K562 (cell line): ENCODE results near the gene HNRNPU. TPM values are rescaled to one million over a fixed set of nuclear protein-coding genes. Genes with fewer than 3 reads are reported as not detected.
A peak's percentile ranks its signal among the peaks of the same experiment; 100 is the strongest.

ENCODE experiments used
- ATF3 ChIP-seq, 2 experiments: fragments of 450-650 bp in 1 of 2; sonication (generic) in 1 of 2; formaldehyde crosslinking in 1 of 2; IDR thresholded peaks in 1 of 2; conservative IDR thresholded peaks in 1 of 2; 2 replicates each; pipeline versions ENCODE4 v1.6.1 to v1.8.1; 2016 to 2023; ENCODE audit warnings: mild to moderate bottlenecking in 2 of 2, moderate library complexity in 2 of 2, inconsistent platforms in 1 of 2, missing genetic modification reagents in 1 of 2
- HEY1 ChIP-seq: fragments of 250-450 bp; sonication (Bioruptor Pico); IDR thresholded peaks from 2 replicates; pipeline ENCODE4 v1.5.0; 2020; ENCODE audit warnings: mild to moderate bottlenecking, moderate library complexity, borderline replicate concordance
- HNRNPUL1 ChIP-seq: fragments of 200-400 bp; formaldehyde crosslinking; IDR thresholded peaks from 2 replicates; pipeline ENCODE4 v1.6.1; 2017; ENCODE audit warnings: low read length
- KAT8 ChIP-seq: fragments of 450-650 bp; IDR thresholded peaks from 2 replicates; pipeline ENCODE4 v1.6.1; 2016; ENCODE audit warnings: low read depth, mild to moderate bottlenecking
- MTA2 ChIP-seq: fragments of 450-650 bp; IDR thresholded peaks from 2 replicates; pipeline ENCODE4 v1.6.1; 2016; ENCODE audit warnings: low read depth
- POLR2A ChIP-seq: fragments of 450-650 bp; conservative IDR thresholded peaks from 2 replicates; pipeline ENCODE4 v1.6.1; 2016
- PTTG1 ChIP-seq: fragments of 450-650 bp; IDR thresholded peaks from 2 replicates; pipeline ENCODE4 v1.6.1; 2016; ENCODE audit warnings: low read depth, mild to moderate bottlenecking, missing genetic modification characterization, missing compliant biosample characterization
- RCOR1 ChIP-seq, 2 experiments: IDR thresholded peaks; 2 replicates each; pipeline ENCODE4 v1.6.1; 2012; ENCODE audit warnings: low read depth in 2 of 2, low read length in 2 of 2, borderline replicate concordance in 1 of 2, improper control_type of control experiment in 1 of 2
- SMARCE1 ChIP-seq: fragments of 450-650 bp; IDR thresholded peaks from 2 replicates; pipeline ENCODE4 v1.7.1; 2016; ENCODE audit warnings: mild to moderate bottlenecking
- SRSF7 ChIP-seq: fragments of 200-400 bp; formaldehyde crosslinking; optimal IDR thresholded peaks from 2 replicates; pipeline ENCODE3; 2017; ENCODE audit warnings: mild to moderate bottlenecking, low read depth, low read length
- ZNF318 ChIP-seq, 2 experiments: fragments of 450-650 bp; IDR thresholded peaks; 2 replicates each; pipeline ENCODE4 v1.6.1; 2016; ENCODE audit warnings: mild to moderate bottlenecking in 2 of 2, borderline replicate concordance in 1 of 2, low read depth in 1 of 2, moderate library complexity in 1 of 2
- ZNF347 ChIP-seq: fragments of 450-650 bp; formaldehyde crosslinking; IDR thresholded peaks from 2 replicates; pipeline ENCODE4 v1.4.0; 2020; ENCODE audit warnings: low read depth, mild to moderate bottlenecking, moderate library complexity
- polyA plus RNA-seq, 8 experiments: library from polyadenylated mRNA; depleted of rRNA in 4 of 8; stranded (reverse) in 5 of 8; unstranded in 3 of 8; fragments of >200 nt; fragmentation: Nextera tagmentation in 2 of 8; fragmentation: Illumina TruSeq in 1 of 8; extraction: Ambion mirVana in 2 of 8; extraction: Trizol in 1 of 8; gene quantifications; 2 replicates each; pipeline versions ENCODE4 v1.2.1 to v1.2.3, GENCODE V29; 2011 to 2014; ENCODE audit warnings: inconsistent platforms in 1 of 8, missing spikeins in 1 of 8
- total RNA-seq, 7 experiments: library from RNA; depleted of rRNA in 6 of 7; stranded (reverse); fragments of >200 nt in 6 of 7; fragmentation: Illumina TruSeq in 2 of 7; extraction: Trizol in 2 of 7; gene quantifications; 2 replicates each; pipeline versions ENCODE4 v1.2.1 to v1.2.3, GENCODE V29; 2011 to 2021; ENCODE audit warnings: low replicate concordance in 1 of 7
- TF ChIP-seq, protein P1 (sequence below): fragments of 250-450 bp; sonication (Bioruptor Pico); IDR thresholded peaks from 2 replicates; pipeline ENCODE4 v1.8.0; 2021; ENCODE audit warnings: mild to moderate bottlenecking, moderate library complexity
- TF ChIP-seq, protein P2 (sequence below): fragments of 450-650 bp; IDR thresholded peaks from 2 replicates; pipeline ENCODE4 v1.6.1; 2016; ENCODE audit warnings: low read depth, mild to moderate bottlenecking, moderate library complexity
- TF ChIP-seq, protein P3 (sequence below): fragments of 450-650 bp; IDR thresholded peaks from 2 replicates; pipeline ENCODE4 v1.6.1; 2016; ENCODE audit warnings: borderline replicate concordance

Gene HNRNPU
- total and polyA plus RNA-seq, 9 of the 15 experiments (the other 6 are each of a cell fraction or from before 2014, with no cell fraction given): 159 to 777 (median 577) TPM

DNA sequence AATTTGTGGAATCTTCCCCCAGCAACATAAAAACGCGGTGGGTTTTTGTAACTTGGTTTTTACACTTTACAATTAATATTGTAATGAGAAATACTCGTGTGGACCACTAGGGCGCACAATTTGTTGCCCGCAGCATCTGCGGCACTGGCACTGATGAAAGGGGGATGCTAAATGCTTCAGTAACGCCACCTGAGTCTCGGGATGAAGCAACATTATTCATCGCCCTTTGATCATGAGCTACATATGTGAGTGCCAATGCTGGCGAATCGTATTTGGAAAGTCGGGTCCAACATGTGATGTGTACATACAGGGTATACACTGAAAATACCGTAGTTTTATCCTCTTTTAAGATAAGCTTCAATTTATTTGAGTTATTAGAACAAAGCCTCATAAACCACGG lies 63.1 kb downstream of the HNRNPU start (continued):
- TF ChIP-seq KAT8: no peak
- TF ChIP-seq, protein P1, sequence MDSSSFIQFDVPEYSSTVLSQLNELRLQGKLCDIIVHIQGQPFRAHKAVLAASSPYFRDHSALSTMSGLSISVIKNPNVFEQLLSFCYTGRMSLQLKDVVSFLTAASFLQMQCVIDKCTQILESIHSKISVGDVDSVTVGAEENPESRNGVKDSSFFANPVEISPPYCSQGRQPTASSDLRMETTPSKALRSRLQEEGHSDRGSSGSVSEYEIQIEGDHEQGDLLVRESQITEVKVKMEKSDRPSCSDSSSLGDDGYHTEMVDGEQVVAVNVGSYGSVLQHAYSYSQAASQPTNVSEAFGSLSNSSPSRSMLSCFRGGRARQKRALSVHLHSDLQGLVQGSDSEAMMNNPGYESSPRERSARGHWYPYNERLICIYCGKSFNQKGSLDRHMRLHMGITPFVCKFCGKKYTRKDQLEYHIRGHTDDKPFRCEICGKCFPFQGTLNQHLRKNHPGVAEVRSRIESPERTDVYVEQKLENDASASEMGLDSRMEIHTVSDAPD (CRISPR knock-in tag): no peak
- no peak for TF ChIP-seq ZNF347
- no peak for TF ChIP-seq PTTG1 (tag)
- no peak for TF ChIP-seq MTA2
- TF ChIP-seq HEY1 (CRISPR knock-in tag): no peak
- no peak for TF ChIP-seq SRSF7
- no peak for TF ChIP-seq ATF3 (IDR thresholded peaks at IDR 0.05)
- TF ChIP-seq ATF3 (CRISPR knock-in tag; conservative IDR thresholded peaks at IDR 0.05): no peak
- TF ChIP-seq, protein P2, sequence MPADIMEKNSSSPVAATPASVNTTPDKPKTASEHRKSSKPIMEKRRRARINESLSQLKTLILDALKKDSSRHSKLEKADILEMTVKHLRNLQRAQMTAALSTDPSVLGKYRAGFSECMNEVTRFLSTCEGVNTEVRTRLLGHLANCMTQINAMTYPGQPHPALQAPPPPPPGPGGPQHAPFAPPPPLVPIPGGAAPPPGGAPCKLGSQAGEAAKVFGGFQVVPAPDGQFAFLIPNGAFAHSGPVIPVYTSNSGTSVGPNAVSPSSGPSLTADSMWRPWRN: no peak
- TF ChIP-seq, protein P3, sequence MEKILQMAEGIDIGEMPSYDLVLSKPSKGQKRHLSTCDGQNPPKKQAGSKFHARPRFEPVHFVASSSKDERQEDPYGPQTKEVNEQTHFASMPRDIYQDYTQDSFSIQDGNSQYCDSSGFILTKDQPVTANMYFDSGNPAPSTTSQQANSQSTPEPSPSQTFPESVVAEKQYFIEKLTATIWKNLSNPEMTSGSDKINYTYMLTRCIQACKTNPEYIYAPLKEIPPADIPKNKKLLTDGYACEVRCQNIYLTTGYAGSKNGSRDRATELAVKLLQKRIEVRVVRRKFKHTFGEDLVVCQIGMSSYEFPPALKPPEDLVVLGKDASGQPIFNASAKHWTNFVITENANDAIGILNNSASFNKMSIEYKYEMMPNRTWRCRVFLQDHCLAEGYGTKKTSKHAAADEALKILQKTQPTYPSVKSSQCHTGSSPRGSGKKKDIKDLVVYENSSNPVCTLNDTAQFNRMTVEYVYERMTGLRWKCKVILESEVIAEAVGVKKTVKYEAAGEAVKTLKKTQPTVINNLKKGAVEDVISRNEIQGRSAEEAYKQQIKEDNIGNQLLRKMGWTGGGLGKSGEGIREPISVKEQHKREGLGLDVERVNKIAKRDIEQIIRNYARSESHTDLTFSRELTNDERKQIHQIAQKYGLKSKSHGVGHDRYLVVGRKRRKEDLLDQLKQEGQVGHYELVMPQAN: no peak
- no peak for TF ChIP-seq POLR2A
- TF ChIP-seq ZNF318 (IDR thresholded peaks at IDR 0.05; ENCODE audit: borderline replicate concordance in 1 of 2, low read depth in 1 of 2): no peak
- TF ChIP-seq RCOR1 (IDR thresholded peaks at IDR 0.05; ENCODE audit: borderline replicate concordance in 1 of 2, low read depth in 2 of 2, low read length in 2 of 2): peak in 1 of 2 experiments; percentile 32; a peak in 1 of 4 replicates
- TF ChIP-seq SMARCE1: no peak
- no peak for TF ChIP-seq HNRNPUL1
